GM12891 (cell line): Measurements from ENCODE around the gene U2AF2.

Experiments
- POLR2A ChIP-seq: IDR thresholded peaks from 2 replicates; pipeline ENCODE4 v1.6.1; 2011; ENCODE audit warnings: low read depth, low read length, control low read depth
- POLR2AphosphoS5 ChIP-seq: IDR thresholded peaks from 2 replicates; pipeline ENCODE4 v1.6.1; 2011; ENCODE audit warnings: low read depth, low read length, control low read depth
- TAF1 ChIP-seq: IDR thresholded peaks from 2 replicates; pipeline ENCODE4 v1.6.1; 2011; ENCODE audit warnings: low read depth, low read length, control low read depth

GRCh38 chr19:55685776-55686175 is 30.9 kb downstream of the U2AF2 start:
- TF ChIP-seq TAF1 (no peak), POLR2A (no peak), POLR2AphosphoS5 (no peak)
